SK-N-SH (cell line): ENCODE measurements around the gene GRHL3.

ENCODE experiments used
- CHD2 ChIP-seq: fragments of 150-350 bp; IDR thresholded peaks from 2 replicates; pipeline ENCODE4 v1.6.1; 2018; ENCODE audit warnings: low read length; ENCODE audit not compliant: partially characterized antibody
- POLR2AphosphoS5 ChIP-seq: IDR thresholded peaks from 2 replicates; pipeline ENCODE4 v1.6.1; 2012; ENCODE audit warnings: low read depth, low read length
- RCOR1 ChIP-seq: fragments of 150-350 bp; IDR thresholded peaks from 2 replicates; pipeline ENCODE4 v1.6.1; 2017; ENCODE audit warnings: antibody characterized with exemption, low read length
- RXRA ChIP-seq: IDR thresholded peaks from 2 replicates; pipeline ENCODE4 v1.4.0; 2012; ENCODE audit warnings: low read depth, mild to moderate bottlenecking, borderline replicate concordance
- TAF1 ChIP-seq: IDR thresholded peaks from 2 replicates; pipeline ENCODE4 v1.6.1; 2012; ENCODE audit warnings: low read depth, mild to moderate bottlenecking, low read length, moderate library complexity, borderline replicate concordance
- TF ChIP-seq, protein P1 (sequence below): IDR thresholded peaks from 2 replicates; pipeline ENCODE4 v1.4.0; 2012; ENCODE audit warnings: low read depth, borderline replicate concordance
- TF ChIP-seq, protein P2 (sequence below): fragments of 200-600 bp; sonication (generic); IDR thresholded peaks from 2 replicates; pipeline ENCODE4 v1.6.1; 2017; ENCODE audit warnings: antibody characterized with exemption, mild to moderate bottlenecking, moderate library complexity
- TF ChIP-seq, protein P3 (sequence below): IDR thresholded peaks from 2 replicates; pipeline ENCODE4; 2012
- TF ChIP-seq, protein P4 (sequence below): IDR thresholded peaks from 2 replicates; pipeline ENCODE4 v1.4.0; 2012; ENCODE audit warnings: low read depth, borderline replicate concordance
- TF ChIP-seq, protein P5 (sequence below): fragments of 150-350 bp; IDR thresholded peaks from 2 replicates; pipeline ENCODE4 v1.6.1; 2017; ENCODE audit warnings: antibody characterized with exemption, low read length, low read depth, borderline replicate concordance

DNA sequence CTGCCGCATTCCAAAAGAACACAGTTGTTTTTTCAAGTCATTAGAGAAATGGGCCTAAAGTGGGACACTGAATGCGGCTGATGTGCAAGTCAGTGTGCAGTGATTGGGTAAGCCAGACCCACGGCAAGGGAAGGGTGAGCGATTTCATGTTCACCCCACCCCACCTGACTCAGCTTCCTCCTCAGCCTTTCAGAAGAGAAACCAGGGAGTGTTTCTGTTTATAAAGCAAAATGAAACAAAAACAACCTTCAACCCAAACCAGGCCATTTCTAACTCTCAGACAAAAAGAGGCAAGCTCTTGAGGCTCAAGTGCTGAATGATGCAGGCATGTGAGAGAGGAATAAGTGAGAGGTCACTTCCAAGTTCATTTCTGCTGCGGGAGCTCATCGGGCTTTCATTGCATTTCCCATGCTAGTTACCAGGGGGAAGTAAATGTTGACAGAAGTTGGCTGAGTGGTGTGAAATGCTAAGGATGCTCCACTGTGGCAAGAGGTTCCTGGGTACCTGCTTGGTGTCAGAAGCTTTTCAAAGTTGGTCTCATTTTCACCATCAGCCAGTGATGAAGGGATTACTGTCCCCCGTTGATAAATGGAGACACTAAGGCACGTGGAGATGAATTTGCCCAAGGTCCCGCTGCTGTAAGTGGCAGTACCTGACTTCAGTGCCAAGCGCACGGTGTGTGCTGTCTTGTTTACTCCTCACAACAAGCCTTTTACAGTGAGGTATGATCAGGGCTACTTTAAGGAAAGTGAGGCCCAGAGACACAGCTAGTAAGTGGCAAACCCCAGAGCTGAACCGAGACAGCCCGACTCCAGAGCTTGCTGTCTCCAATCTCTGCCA is 65.3 kb downstream of the GRHL3 start:
- TF ChIP-seq CHD2 (no peak), RCOR1 (no peak), POLR2AphosphoS5 (no peak), RXRA (no peak), TAF1 (no peak)
- TF ChIP-seq, protein P1, sequence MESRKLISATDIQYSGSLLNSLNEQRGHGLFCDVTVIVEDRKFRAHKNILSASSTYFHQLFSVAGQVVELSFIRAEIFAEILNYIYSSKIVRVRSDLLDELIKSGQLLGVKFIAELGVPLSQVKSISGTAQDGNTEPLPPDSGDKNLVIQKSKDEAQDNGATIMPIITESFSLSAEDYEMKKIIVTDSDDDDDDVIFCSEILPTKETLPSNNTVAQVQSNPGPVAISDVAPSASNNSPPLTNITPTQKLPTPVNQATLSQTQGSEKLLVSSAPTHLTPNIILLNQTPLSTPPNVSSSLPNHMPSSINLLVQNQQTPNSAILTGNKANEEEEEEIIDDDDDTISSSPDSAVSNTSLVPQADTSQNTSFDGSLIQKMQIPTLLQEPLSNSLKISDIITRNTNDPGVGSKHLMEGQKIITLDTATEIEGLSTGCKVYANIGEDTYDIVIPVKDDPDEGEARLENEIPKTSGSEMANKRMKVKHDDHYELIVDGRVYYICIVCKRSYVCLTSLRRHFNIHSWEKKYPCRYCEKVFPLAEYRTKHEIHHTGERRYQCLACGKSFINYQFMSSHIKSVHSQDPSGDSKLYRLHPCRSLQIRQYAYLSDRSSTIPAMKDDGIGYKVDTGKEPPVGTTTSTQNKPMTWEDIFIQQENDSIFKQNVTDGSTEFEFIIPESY: no peak
- TF ChIP-seq, protein P2, sequence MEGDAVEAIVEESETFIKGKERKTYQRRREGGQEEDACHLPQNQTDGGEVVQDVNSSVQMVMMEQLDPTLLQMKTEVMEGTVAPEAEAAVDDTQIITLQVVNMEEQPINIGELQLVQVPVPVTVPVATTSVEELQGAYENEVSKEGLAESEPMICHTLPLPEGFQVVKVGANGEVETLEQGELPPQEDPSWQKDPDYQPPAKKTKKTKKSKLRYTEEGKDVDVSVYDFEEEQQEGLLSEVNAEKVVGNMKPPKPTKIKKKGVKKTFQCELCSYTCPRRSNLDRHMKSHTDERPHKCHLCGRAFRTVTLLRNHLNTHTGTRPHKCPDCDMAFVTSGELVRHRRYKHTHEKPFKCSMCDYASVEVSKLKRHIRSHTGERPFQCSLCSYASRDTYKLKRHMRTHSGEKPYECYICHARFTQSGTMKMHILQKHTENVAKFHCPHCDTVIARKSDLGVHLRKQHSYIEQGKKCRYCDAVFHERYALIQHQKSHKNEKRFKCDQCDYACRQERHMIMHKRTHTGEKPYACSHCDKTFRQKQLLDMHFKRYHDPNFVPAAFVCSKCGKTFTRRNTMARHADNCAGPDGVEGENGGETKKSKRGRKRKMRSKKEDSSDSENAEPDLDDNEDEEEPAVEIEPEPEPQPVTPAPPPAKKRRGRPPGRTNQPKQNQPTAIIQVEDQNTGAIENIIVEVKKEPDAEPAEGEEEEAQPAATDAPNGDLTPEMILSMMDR: no peak
- TF ChIP-seq, protein P3, sequence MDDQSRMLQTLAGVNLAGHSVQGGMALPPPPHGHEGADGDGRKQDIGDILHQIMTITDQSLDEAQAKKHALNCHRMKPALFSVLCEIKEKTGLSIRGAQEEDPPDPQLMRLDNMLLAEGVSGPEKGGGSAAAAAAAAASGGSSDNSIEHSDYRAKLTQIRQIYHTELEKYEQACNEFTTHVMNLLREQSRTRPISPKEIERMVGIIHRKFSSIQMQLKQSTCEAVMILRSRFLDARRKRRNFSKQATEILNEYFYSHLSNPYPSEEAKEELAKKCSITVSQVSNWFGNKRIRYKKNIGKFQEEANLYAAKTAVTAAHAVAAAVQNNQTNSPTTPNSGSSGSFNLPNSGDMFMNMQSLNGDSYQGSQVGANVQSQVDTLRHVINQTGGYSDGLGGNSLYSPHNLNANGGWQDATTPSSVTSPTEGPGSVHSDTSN: no peak
- TF ChIP-seq, protein P4, sequence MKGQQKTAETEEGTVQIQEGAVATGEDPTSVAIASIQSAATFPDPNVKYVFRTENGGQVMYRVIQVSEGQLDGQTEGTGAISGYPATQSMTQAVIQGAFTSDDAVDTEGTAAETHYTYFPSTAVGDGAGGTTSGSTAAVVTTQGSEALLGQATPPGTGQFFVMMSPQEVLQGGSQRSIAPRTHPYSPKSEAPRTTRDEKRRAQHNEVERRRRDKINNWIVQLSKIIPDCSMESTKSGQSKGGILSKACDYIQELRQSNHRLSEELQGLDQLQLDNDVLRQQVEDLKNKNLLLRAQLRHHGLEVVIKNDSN: no peak
- TF ChIP-seq, protein P5, sequence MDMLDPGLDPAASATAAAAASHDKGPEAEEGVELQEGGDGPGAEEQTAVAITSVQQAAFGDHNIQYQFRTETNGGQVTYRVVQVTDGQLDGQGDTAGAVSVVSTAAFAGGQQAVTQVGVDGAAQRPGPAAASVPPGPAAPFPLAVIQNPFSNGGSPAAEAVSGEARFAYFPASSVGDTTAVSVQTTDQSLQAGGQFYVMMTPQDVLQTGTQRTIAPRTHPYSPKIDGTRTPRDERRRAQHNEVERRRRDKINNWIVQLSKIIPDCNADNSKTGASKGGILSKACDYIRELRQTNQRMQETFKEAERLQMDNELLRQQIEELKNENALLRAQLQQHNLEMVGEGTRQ: no peak
